Stimulated activated CD8-positive, alpha-beta memory T cell treated with anti-CD3 and anti-CD28 coated beads, Interleukin-15, amount 100 ng/mL, for 48 hours (primary cell): Measurements from ENCODE around the gene MEF2D.

Experiments
- DNase-seq, 2 donors: peaks; one replicate each; pipeline ENCODE4 v3.0.0-alpha.2; 2020; ENCODE audit warnings: low read depth in 2 of 2

MEF2D gene

GRCh38 chr1:156444407-156445001, 56.1 kb downstream of the MEF2D start:
- no peak for DNase-seq

DNA sequence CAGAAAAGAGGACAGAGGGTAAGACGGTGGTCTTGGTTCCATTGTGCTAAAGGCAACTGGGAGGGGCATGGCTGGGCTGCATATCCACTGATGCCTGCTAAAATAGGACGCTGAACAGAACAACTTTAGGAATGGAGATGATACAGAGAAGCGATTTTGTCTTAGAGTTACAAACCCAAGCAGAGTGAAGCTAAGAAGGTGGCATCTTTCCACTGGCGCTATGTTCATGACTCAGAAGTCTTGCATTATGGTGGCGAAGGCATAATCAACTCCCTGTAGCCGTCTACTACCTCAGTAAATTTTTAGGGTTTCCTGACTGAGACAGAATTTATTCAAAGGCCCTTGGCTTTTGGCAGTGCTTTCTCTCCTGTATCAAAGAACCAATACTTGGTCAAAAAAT, 57.3 kb downstream of the MEF2D start:
- no peak for DNase-seq

DNA sequence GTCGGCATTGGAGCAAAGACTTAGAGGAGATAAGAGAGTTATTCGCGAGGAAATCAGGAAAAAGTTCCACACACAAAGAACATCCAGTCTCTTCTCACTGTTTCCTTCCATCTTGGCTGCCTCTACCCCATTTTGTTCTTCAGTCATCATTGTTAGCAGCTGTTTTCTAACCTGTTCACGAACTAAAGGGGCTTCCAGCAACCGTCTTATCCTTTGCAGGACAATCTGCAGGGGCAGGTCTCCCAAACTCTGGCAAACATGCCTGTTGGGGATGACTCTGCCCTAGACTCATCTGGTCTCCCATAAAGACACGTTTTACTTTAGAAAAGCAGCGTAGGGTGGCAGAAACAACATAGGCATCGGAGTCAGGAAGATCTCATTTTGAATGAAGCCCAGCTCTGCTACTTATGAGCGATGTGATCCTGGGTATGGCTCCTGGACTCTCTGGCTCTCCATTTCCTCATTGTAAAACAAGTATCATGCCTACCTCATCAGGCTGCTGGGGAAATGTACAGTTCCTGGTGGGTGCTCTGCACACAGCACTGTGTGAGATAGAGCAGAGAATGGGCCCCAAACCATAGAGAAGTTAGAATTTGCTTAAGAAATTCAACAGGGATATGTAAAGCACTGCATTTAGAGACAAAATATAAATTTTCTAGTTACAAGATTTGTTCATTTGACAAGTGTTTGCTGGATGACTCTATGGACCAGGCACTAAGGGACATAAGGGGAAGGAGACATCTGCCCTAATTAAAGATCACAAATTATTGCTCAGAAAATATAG, 59.7 kb downstream of the MEF2D start:
- DNase-seq: no peak

DNA sequence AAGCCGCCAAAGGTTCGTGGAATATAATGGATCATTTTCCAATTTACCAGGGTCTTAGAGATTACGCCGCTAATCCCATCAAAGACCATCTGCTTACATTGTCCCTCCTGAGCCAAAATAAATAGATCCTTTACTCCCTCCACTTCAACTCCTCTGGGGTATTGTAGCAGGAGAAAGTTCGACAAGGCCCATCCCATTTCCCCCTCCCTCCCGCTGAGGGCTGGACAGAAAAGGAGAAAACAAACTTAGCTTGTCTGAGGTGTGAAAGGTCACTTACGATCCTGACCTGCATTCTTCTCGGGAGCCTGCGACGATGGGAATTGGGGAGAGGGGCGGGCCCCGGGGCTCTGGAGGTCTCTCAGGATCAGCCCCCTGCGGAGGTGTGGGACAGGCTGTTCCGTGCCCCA, 60.8 kb downstream of the MEF2D start:
- DNase-seq: no peak

GRCh38 chr1:156439036-156439776, 61.4 kb downstream of the MEF2D start:
- no peak for DNase-seq

DNA sequence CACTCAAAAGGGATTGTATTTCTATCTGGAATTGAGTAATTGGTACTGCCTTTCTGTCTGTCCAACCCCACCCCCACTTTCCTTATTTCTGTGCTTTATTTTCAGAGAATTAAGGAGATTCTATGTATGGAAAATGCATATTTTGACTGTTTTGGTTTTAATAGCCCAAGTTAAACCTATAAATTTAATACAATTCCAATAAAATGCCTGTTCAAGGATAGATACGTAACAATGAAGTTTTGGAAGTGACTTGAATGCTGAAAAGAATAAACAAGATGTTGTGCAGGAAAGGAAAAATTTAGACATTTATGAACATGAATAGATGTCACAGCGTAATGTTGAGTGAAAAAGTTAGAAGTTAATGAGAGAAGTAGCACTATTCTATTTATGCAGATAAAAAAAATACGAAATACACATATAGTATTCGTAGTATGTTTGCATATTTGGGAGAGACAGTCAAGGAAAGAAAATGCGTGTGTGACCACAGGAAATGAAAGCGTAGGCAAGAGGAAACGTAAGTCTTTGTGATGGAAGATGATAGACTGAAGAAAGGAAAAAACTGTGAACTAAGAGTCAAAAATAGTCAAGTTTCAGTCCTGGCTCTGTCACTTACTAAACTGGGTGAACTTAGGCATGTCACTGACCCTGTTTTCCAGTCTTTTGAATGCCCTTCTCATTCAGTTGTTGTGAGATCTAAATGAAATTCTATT, 62.1 kb downstream of the MEF2D start:
- no peak for DNase-seq

DNA sequence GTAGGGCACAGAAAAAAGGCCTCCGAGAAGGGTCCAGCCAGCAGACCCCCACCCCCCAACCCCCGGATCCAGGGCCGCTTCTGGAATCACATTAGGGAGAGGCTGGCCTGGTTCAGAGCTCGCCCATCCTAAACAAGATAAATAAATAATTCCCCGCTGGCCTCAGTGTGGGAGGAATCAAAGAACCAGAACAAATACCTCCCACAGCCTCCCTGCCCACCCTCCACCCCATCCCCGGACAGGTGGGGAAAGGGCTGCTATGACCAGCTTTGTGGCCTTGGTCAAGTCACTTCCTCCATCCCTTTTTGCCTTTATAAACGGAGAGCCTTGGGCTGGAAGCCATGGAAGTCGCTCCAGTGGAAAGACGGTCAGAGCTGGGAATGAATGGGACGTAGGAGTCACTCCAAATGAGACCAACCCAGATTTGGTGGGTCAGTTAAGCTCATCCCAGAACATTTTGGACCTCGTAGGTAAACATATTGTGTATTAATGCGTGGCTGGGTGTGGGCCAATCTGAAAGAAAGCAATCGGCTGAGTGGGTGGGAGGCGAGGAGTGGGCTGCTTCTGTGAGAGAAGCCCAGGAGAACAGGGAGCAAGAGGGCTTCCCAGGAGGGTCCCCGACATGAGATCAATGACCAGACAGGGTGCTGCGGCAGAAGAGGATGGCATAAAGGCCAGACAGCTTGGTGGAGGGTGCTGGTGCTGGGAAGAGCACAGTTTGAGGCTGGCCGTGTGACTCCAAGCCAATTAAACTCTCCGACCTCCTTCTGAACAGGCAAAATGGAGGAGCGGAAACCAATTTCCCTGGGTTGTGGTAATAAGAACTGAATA, 63.3 kb downstream of the MEF2D start:
- no peak for DNase-seq

GRCh38 chr1:156436141-156437036, 64.2 kb downstream of the MEF2D start:
- no peak for DNase-seq

- DNase-seq: no peak
Observed at GRCh38 chr1:156435545-156436140, 64.9 kb downstream of the MEF2D start.

DNA sequence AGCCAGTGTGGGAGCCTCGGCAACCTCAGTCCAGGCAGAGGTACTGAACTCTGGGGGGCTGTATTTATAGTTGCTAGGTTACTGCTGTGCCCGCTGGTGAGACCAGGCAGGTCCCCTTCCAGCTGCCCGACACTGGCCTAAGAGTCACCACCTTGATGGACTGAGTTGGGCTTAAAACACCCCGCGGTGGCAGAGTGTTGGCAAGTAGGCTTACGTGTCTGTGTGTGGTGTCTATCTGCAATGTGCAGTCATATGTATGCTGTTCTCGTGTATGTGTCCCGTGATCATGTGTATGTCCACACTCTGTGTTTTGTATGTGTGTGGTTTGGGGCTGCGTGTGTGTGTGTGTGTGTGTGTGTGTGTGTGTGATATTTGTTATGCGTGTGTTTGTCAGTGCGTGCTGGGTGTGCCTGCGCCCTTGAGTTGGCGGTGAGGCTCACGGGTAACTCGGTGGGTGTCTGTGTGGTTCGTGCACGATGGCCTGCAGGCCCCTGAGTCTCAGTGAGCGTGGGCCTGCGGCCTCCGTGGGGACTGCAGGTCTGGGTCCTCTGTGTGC, 65.5 kb downstream of the MEF2D start:
- DNase-seq: no peak

DNA sequence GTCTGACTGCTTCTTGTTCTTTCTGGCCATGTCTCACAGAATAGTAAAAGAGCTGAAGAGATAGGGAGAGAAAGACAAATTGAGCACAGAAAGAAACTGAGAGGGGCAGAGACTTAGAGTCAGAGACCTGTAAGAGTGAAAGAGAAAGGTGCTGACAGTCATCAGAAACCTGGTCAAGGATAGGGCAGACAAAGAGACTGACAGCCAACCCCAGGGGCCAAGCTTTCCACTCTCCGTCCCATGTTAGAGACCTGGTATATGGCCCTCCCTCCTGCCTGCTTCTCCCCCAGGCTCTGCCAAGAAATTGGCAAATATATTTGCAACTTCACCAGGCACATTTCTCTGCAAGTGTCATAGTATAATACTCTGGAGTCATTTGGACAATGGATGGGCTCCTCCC, 67.0 kb downstream of the MEF2D start:
- no peak for DNase-seq

- DNase-seq: no peak
Observed at GRCh38 chr1:156433032-156433431, 67.5 kb downstream of the MEF2D start.

- DNase-seq: no peak
Observed at GRCh38 chr1:156432669-156433018, 67.9 kb downstream of the MEF2D start.

DNA sequence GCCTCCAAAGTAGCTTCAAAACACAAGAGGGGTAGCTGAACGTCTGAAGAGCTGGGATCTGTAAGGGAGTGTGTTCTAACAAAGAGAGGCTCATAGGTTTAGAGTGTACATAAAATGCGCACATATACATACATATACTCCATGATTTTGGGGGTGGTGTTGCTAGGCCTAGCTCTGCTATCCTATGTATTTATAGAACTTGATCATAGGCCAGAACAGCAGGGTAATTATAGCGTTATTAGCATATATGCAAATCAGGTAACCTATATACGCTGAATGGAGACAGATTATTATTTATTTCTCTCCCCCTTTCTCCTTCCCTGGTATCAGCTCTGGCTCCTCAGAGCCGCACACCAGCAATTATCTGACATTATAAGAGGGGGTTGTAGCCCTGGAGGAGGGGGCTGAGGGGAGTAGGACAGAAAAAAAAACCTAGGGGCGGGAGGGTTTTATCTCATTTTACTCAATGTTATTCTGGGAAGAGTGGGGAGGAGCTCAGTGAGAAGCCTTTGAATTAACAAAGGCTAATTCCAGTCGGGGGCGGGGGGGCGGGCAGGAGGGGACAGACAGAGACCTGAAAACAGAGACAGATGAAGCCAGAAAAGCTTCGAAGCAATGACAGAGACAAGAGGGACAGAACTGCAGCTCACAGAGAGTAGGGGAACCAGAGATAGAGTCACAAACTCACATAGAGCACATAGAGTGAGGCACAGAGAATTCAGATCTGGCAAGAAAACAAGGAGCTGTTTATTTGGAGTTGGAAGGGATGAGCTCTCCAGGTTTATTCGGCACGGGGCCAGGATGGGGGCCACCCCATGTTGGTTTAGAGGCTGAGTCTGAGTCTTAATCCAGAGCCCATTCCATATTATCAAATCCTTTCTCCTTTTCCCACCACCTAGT, 68.6 kb downstream of the MEF2D start:
- no peak for DNase-seq

DNA sequence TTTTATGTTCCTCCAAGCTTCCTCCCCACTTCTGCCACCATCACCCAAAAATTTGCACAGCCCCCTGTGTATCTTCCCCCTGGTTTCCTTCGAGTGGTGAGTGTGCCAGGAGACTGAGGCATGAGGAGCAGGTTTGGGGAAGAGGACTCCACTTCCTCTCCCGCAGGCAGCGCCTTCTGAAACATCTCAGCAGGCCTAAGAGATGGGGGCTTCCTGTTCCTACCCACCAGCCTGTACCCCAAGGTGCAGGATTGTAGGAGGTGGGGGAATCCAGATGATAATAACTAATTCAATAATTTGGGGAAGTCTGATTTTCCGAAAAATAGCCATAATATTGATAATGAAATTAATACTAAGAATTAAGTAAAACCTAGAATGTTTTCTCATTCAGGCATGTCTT, 69.2 kb downstream of the MEF2D start:
- no peak for DNase-seq

GRCh38 chr1:156430866-156431265, 69.7 kb downstream of the MEF2D start:
- DNase-seq: no peak

- no peak for DNase-seq
Observed at GRCh38 chr1:156430303-156430702, 70.3 kb downstream of the MEF2D start.

DNA sequence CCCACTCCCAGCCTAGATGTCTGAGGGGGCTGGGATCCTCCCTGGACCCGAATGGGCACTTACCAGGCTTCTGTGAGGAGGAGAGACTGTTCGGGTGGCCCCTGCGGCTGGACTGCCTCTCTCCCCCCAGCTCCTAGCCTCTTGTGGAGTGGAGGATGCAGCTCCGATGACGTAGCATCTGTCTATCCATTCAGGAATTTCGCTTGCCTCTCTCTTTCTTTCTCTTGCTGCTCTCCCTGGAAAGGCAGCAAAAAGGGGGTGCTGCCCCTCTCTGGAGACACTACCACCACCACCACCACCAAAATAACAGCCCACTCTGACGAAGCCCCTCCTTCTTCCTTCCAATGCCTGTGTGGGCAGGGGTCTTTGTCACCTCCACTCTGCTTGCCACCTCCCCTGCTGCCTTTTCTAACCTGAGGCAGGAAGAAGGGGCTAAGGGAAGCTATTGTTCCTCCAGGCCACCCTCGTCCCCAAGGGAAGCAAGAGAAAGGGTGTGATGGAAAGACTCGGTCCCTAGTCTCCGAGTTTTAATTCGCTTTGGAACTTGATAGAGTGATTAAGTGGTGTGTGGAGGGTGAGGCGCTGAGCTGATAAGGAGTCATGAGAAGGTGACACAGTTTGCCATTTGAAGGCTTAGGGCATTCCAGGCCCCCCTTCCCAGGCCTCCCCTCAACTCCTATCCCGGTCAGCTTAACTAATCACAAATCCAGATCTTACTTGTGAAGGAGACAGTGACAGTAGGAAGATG, 71.1 kb downstream of the MEF2D start:
- DNase-seq: no peak
